ENCODE data around the gene EMID1. TPM values are rescaled to one million over a fixed set of nuclear protein-coding genes. Genes with fewer than 3 reads are reported as not detected.
"Not testable (repeated sequence)": the region's sequence is repeated elsewhere in the genome, so short reads cannot be mapped to it uniquely, and the experiment has no call there.

The EMID1 gene
- total RNA-seq, 1 experiment from 2014 or later = 5.4 TPM

DNA sequence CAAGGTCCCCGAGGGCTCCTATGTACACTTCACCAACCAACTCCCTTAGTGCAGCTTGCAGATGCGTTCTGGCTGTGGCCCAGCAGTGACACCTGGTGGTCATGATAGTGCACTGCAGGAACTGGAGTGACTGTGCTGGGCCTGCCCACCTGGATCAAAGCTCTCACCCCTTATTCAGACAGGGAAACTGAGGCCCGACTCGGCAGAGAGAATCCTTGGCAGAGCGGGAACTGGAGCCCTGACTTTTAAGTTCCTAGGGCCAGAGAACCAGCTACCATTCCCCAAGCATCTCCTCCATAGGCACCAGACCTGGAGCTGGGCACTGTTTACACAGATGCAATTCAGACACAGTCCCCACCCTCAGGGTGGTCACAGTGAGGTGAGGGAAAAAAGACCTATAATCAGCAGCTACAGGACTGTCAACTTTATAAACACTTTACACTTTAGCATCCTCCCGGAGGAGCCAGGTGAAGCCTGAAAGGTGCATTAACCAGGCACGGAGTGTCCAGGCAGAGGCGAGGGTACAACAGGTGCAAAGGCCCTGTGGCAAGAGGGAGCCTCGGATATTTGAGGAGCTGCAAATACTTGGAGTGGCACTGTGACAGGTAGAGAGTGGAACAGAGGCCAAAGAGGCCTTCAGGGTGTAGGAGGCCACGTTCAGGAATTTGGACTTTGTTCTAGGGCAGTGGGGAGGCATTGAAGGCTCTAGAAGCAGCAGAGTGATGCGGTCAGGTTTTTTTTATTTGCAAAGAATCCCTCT lies 40.1 kb downstream of the EMID1 start:
- no peak overlapping the region for H4K8ac ChIP-seq (replicated peaks; ENCODE audit: insufficient read length, low read depth, low read length)
- no peaks in the 10 kb centered on the region for H3K23me2 ChIP-seq (ENCODE audit: insufficient read length, low read depth, low read length, poor library complexity, severe bottlenecking)
- peaks cover 18 to 20% of the 10 kb centered on the region in 2 experiments for H3K9me3 Mint-ChIP-seq
- no peak overlapping the region for H3T11ph ChIP-seq (ENCODE audit: low read length)
- no CpG with 5 or more reads among the region's 11 CpGs for WGBS (ENCODE audit: extremely low coverage, insufficient read length, low lambda C conversion rate)
- H4K5ac ChIP-seq (ENCODE audit: insufficient read length, low read depth, low read length) = no peak overlapping the region
- peaks cover 13% of the 10 kb centered on the region for H3K27me3 Mint-ChIP-seq (ENCODE audit: low read depth)
- no peak overlapping the region for H2BK5ac ChIP-seq (ENCODE audit: insufficient read length, low read length)
- H3K18ac ChIP-seq (ENCODE audit: insufficient read length, low read depth, low read length) = no peak overlapping the region
- H3K4me1 ChIP-seq (ENCODE audit: insufficient read depth, low read length) = no peaks in the 10 kb centered on the region
- H3K27me3 ChIP-seq (ENCODE audit: insufficient read depth, low read length) = no peaks in the 10 kb centered on the region
- H3K9ac ChIP-seq (ENCODE audit: extremely low read depth, insufficient read length, low read length) = no peak overlapping the region
- H3K23ac ChIP-seq (ENCODE audit: insufficient read length, low read depth, low read length) = no peak overlapping the region
- H3K4me1 Mint-ChIP-seq = peaks cover 4 to 10% of the 10 kb centered on the region in 2 experiments
- no peak overlapping the region for H2AFZ ChIP-seq (ENCODE audit: low read length)
- H3K4me2 ChIP-seq (ENCODE audit: insufficient read depth, insufficient read length, low read length) = no peak overlapping the region
- H3K27ac ChIP-seq (ENCODE audit: insufficient read length, low read depth, low read length) = no peak overlapping the region
- no peaks in the 10 kb centered on the region for H3K79me1 ChIP-seq (ENCODE audit: insufficient read depth, low read depth, low read length, poor library complexity, severe bottlenecking)
- H2BK20ac ChIP-seq (ENCODE audit: low read depth, low read length, poor library complexity, severe bottlenecking) = no peak overlapping the region
- TF ChIP-seq, protein P1, sequence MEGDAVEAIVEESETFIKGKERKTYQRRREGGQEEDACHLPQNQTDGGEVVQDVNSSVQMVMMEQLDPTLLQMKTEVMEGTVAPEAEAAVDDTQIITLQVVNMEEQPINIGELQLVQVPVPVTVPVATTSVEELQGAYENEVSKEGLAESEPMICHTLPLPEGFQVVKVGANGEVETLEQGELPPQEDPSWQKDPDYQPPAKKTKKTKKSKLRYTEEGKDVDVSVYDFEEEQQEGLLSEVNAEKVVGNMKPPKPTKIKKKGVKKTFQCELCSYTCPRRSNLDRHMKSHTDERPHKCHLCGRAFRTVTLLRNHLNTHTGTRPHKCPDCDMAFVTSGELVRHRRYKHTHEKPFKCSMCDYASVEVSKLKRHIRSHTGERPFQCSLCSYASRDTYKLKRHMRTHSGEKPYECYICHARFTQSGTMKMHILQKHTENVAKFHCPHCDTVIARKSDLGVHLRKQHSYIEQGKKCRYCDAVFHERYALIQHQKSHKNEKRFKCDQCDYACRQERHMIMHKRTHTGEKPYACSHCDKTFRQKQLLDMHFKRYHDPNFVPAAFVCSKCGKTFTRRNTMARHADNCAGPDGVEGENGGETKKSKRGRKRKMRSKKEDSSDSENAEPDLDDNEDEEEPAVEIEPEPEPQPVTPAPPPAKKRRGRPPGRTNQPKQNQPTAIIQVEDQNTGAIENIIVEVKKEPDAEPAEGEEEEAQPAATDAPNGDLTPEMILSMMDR (conservative IDR thresholded peaks at IDR 0.05) = peak; percentile 97
- H2BK15ac ChIP-seq (ENCODE audit: low read depth, low read length) = no peak overlapping the region
- no peak overlapping the region for H3K4ac ChIP-seq (ENCODE audit: low read depth, low read length)
- no peak overlapping the region for H2BK120ac ChIP-seq (ENCODE audit: low read depth, low read length, poor library complexity, severe bottlenecking)
- no peak overlapping the region for H2AK5ac ChIP-seq (ENCODE audit: insufficient read length, low read length)
- no peak overlapping the region; a peak in 1 of 5 replicates for H3K4me3 Mint-ChIP-seq
- no peak overlapping the region for H3K14ac ChIP-seq (ENCODE audit: insufficient read depth, low read length)
- H3K79me2 ChIP-seq (ENCODE audit: insufficient read depth, low read length) = no peaks in the 10 kb centered on the region
- H2BK12ac ChIP-seq (ENCODE audit: insufficient read length, low read depth, low read length) = no peak overlapping the region
- no peak overlapping the region for H3K56ac ChIP-seq (ENCODE audit: insufficient read length, low read depth, low read length)
- no peak overlapping the region for H3K27ac Mint-ChIP-seq
- peak; percentile 75 for DNase-seq
- no peaks in the 10 kb centered on the region for H3K9me3 ChIP-seq (ENCODE audit: control insufficient read depth, low read depth, low read length)
- no peaks in the 10 kb centered on the region for H4K20me1 ChIP-seq (ENCODE audit: control insufficient read depth, insufficient read depth, insufficient read length)
- peaks cover 7 to 31% (median 9%) of the 10 kb centered on the region in 3 experiments for H3K36me3 Mint-ChIP-seq (ENCODE audit: insufficient read depth in 1 of 3, low read depth in 3 of 3)
- H4K91ac ChIP-seq (ENCODE audit: insufficient read length, low read depth, low read length) = no peak overlapping the region

DNA sequence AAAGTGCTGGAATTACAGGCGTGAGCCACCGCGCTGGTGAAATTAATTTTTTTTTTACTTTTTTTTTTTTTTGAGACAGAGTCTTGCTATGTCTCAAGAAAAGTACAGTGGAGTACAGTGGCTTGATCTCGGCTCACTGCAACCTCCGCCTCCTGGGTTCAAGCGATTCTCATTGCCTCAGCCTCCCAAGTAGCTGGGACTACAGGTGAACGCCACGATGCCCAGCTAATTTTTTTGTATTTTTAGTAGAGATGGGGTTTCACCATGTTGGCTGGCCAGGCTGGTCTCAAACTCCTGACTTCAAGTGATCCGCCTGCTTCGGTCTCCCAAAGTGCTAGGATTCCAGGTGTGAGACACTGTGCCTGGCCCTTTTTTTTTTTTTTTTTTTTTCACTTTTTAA lies 42.2 kb downstream of the EMID1 start:
- not testable (repeated sequence) for H3K27ac Mint-ChIP-seq; H3K27me3 ChIP-seq (ENCODE audit: insufficient read depth, low read length); H3K79me1 ChIP-seq (ENCODE audit: insufficient read depth, low read depth, low read length, poor library complexity, severe bottlenecking); H4K5ac ChIP-seq (ENCODE audit: insufficient read length, low read depth, low read length); H3K9me3 ChIP-seq (ENCODE audit: control insufficient read depth, low read depth, low read length); H3K9ac ChIP-seq (ENCODE audit: extremely low read depth, insufficient read length, low read length); H2BK20ac ChIP-seq (ENCODE audit: low read depth, low read length, poor library complexity, severe bottlenecking); H3T11ph ChIP-seq (ENCODE audit: low read length); H3K9me3 Mint-ChIP-seq; H2BK5ac ChIP-seq (ENCODE audit: insufficient read length, low read length); H3K27ac ChIP-seq (ENCODE audit: insufficient read length, low read depth, low read length); H3K4ac ChIP-seq (ENCODE audit: low read depth, low read length); H4K91ac ChIP-seq (ENCODE audit: insufficient read length, low read depth, low read length); H4K20me1 ChIP-seq (ENCODE audit: control insufficient read depth, insufficient read depth, insufficient read length); H3K4me2 ChIP-seq (ENCODE audit: insufficient read depth, insufficient read length, low read length); DNase-seq; H2BK15ac ChIP-seq (ENCODE audit: low read depth, low read length); H3K4me1 ChIP-seq (ENCODE audit: insufficient read depth, low read length); H4K8ac ChIP-seq (replicated peaks; ENCODE audit: insufficient read length, low read depth, low read length); H2BK12ac ChIP-seq (ENCODE audit: insufficient read length, low read depth, low read length); H3K18ac ChIP-seq (ENCODE audit: insufficient read length, low read depth, low read length); H3K79me2 ChIP-seq (ENCODE audit: insufficient read depth, low read length); H2AFZ ChIP-seq (ENCODE audit: low read length); H3K4me1 Mint-ChIP-seq; H3K56ac ChIP-seq (ENCODE audit: insufficient read length, low read depth, low read length); H2AK5ac ChIP-seq (ENCODE audit: insufficient read length, low read length); H3K14ac ChIP-seq (ENCODE audit: insufficient read depth, low read length); H3K23ac ChIP-seq (ENCODE audit: insufficient read length, low read depth, low read length); H3K4me3 Mint-ChIP-seq; H3K23me2 ChIP-seq (ENCODE audit: insufficient read length, low read depth, low read length, poor library complexity, severe bottlenecking); H2BK120ac ChIP-seq (ENCODE audit: low read depth, low read length, poor library complexity, severe bottlenecking)
- WGBS (ENCODE audit: extremely low coverage, insufficient read length, low lambda C conversion rate) = no CpG with 5 or more reads among the region's 10 CpGs
- H3K36me3 Mint-ChIP-seq (ENCODE audit: insufficient read depth in 1 of 3, low read depth in 3 of 3) = peaks cover 0 to 11% (median 0%) of the 10 kb centered on the region in 3 experiments; a peak in 3 of 7 replicates
- peaks cover 14% of the 10 kb centered on the region for H3K27me3 Mint-ChIP-seq (ENCODE audit: low read depth)

Measured in H9 (cell line).